GM23338 (cell line): ENCODE data around the gene SAFB.

Experiments used
- EZH2 ChIP-seq: fragments of 200-600 bp; sonication (generic); IDR thresholded peaks from one replicate; pipeline ENCODE4 v1.8.0; 2017; ENCODE audit warnings: antibody characterized with exemption, mild to moderate bottlenecking, low read depth; ENCODE audit not compliant: unreplicated experiment
- JUNB ChIP-seq: IDR thresholded peaks from one replicate; pipeline ENCODE4 v1.6.1; 2016; ENCODE audit warnings: antibody characterized with exemption; ENCODE audit not compliant: unreplicated experiment
- POLR2AphosphoS5 ChIP-seq: IDR thresholded peaks from 2 replicates; pipeline ENCODE4 v1.6.1; 2016; ENCODE audit warnings: antibody characterized with exemption, low read depth
- ZNF114 ChIP-seq: fragments of 250-450 bp; sonication (Bioruptor Pico); IDR thresholded peaks from 2 replicates; pipeline ENCODE4 v1.5.0; 2020; ENCODE audit warnings: mild to moderate bottlenecking, moderate library complexity
- TF ChIP-seq, protein P1 (sequence below), 2 experiments: fragments of 200-600 bp in 1 of 2; sonication (generic) in 1 of 2; conservative IDR thresholded peaks; 2 replicates each; pipeline versions ENCODE4 v1.5.1 to v1.6.1; 2016 to 2017; ENCODE audit warnings: antibody characterized with exemption in 2 of 2, low read depth in 2 of 2, mild to moderate bottlenecking in 2 of 2, moderate library complexity in 1 of 2
- TF ChIP-seq, protein P2 (sequence below): IDR thresholded peaks from 2 replicates; pipeline ENCODE4 v1.6.1; 2016; ENCODE audit warnings: antibody characterized with exemption
- TF ChIP-seq, protein P3 (sequence below): IDR thresholded peaks from one replicate; pipeline ENCODE4 v1.6.1; 2018; ENCODE audit warnings: antibody characterized with exemption; ENCODE audit not compliant: unreplicated experiment

DNA sequence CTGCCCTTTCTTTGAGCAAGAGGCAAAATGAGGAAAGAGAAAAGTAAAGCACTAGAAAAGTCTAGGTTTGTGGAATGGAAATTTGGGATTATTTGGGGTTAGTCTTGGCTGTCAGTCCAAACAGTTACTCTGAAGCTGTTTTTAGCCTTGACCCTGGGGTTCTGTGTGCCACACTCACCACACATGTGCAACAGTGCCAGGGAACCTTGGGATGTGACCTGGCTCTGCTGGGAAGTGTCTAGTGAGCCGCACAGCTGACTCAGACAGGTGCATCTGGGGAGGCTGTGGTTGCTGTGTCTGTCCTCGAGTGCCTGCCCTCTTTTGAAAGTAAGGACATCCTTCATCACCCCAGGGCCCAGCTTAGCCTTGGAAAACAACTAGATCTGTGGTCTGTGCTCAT lies 41.6 kb downstream of the SAFB start:
- TF ChIP-seq, protein P1, sequence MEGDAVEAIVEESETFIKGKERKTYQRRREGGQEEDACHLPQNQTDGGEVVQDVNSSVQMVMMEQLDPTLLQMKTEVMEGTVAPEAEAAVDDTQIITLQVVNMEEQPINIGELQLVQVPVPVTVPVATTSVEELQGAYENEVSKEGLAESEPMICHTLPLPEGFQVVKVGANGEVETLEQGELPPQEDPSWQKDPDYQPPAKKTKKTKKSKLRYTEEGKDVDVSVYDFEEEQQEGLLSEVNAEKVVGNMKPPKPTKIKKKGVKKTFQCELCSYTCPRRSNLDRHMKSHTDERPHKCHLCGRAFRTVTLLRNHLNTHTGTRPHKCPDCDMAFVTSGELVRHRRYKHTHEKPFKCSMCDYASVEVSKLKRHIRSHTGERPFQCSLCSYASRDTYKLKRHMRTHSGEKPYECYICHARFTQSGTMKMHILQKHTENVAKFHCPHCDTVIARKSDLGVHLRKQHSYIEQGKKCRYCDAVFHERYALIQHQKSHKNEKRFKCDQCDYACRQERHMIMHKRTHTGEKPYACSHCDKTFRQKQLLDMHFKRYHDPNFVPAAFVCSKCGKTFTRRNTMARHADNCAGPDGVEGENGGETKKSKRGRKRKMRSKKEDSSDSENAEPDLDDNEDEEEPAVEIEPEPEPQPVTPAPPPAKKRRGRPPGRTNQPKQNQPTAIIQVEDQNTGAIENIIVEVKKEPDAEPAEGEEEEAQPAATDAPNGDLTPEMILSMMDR (conservative IDR thresholded peaks at IDR 0.05; ENCODE audit: low read depth in 2 of 2), result no peak
- TF ChIP-seq POLR2AphosphoS5, result no peak
- TF ChIP-seq JUNB, result no peak
- no peak for TF ChIP-seq EZH2
- TF ChIP-seq, protein P2, sequence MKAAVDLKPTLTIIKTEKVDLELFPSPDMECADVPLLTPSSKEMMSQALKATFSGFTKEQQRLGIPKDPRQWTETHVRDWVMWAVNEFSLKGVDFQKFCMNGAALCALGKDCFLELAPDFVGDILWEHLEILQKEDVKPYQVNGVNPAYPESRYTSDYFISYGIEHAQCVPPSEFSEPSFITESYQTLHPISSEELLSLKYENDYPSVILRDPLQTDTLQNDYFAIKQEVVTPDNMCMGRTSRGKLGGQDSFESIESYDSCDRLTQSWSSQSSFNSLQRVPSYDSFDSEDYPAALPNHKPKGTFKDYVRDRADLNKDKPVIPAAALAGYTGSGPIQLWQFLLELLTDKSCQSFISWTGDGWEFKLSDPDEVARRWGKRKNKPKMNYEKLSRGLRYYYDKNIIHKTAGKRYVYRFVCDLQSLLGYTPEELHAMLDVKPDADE, result no peak
- TF ChIP-seq, protein P3, sequence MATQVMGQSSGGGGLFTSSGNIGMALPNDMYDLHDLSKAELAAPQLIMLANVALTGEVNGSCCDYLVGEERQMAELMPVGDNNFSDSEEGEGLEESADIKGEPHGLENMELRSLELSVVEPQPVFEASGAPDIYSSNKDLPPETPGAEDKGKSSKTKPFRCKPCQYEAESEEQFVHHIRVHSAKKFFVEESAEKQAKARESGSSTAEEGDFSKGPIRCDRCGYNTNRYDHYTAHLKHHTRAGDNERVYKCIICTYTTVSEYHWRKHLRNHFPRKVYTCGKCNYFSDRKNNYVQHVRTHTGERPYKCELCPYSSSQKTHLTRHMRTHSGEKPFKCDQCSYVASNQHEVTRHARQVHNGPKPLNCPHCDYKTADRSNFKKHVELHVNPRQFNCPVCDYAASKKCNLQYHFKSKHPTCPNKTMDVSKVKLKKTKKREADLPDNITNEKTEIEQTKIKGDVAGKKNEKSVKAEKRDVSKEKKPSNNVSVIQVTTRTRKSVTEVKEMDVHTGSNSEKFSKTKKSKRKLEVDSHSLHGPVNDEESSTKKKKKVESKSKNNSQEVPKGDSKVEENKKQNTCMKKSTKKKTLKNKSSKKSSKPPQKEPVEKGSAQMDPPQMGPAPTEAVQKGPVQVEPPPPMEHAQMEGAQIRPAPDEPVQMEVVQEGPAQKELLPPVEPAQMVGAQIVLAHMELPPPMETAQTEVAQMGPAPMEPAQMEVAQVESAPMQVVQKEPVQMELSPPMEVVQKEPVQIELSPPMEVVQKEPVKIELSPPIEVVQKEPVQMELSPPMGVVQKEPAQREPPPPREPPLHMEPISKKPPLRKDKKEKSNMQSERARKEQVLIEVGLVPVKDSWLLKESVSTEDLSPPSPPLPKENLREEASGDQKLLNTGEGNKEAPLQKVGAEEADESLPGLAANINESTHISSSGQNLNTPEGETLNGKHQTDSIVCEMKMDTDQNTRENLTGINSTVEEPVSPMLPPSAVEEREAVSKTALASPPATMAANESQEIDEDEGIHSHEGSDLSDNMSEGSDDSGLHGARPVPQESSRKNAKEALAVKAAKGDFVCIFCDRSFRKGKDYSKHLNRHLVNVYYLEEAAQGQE, result no peak
- TF ChIP-seq ZNF114, result no peak
